ENCODE data around the gene ALDOB.
"Not testable (repeated sequence)": the region's sequence is repeated elsewhere in the genome, so short reads cannot be mapped to it uniquely, and the experiment has no call there.

Gene ALDOB

DNA sequence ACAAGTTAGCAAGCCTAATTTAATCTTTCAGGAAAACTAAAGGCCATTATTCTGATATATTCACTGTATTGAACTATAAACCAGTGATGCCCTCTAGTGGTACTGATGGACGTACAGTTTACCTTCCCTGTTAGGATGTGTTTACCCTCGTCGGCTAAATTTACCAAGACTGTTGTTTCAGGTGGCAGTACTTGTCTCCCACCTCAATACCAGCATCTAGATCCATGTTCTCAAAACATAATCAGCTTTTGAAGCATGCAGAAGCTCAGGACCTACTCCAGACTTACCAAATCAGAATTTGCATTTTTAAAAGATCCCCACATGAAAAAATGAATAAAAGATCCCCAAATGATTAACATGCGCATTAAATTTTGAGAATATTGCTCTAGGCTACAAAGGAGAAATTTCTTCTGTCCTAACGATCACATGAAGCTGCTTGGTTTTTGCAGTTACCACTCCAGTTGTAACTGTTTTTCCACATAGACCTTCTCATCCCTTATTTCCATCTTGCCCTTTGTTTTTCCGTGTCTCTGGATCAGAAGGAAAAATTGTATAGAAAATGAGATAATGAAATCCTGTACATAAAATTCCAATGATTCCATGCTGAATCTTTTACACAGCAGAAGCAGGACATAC, 47.6 kb downstream of the ALDOB start:
- H3K27me3 ChIP-seq (ENCODE audit: insufficient read depth, low read length) = no peaks in the 10 kb centered on the region
- no peak overlapping the region for H3K4me3 ChIP-seq (ENCODE audit: low read depth, low read length)
- no peak overlapping the region for H3K27ac ChIP-seq (ENCODE audit: low read depth, low read length)
- peaks cover 23% of the 10 kb centered on the region for H3K79me2 ChIP-seq (ENCODE audit: control insufficient read depth, insufficient read depth, low read length, unreplicated experiment)
- no peak overlapping the region for H2AFZ ChIP-seq (ENCODE audit: low read length, unreplicated experiment)
- H3K36me3 ChIP-seq (ENCODE audit: insufficient read depth, low read length) = peaks cover 13% of the 10 kb centered on the region
- no peaks in the 10 kb centered on the region for H3K4me1 ChIP-seq (ENCODE audit: control insufficient read depth, insufficient read depth, low read length, unreplicated experiment)

DNA sequence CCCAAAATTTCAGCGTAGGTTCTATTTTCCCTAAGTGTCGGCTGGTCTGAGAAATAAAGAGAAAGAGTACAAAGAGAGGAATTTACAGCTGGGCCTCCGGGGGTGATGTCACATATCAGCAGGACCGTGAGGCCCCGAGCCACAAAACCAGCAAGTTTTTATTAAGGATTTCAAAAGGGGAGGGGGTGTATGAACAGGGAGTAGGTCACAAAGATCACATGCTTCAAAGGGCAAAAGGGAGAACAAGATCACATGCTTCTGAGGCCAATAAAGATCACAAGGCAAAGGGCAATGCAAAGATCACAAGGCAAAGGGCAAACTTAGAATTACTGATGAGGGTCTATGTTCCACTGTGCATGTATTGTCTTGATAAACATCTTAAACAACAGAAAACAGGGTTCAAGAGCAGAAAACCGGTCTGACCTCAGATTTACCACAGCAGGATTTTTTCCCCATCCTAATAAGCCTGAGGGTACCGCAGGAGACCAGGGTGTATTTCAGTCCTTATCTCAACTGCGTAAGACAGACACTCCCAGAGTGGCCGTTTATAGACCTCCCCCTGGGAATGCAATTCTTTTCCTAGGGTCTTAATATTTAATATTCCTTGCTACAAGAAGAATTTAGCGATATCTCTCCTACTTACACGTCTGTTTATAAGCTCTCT, 50.6 kb downstream of the ALDOB start, which contains the start of gene BAAT:
Gene BAAT, minus strand, starts transcription at position 134 of the 664 bp plus-strand sequence. CDS start 13,602 bp downstream, outside the sequence.
- H3K4me3 ChIP-seq (ENCODE audit: low read depth, low read length); H2AFZ ChIP-seq (ENCODE audit: low read length, unreplicated experiment); H3K27ac ChIP-seq (ENCODE audit: low read depth, low read length); H3K36me3 ChIP-seq (ENCODE audit: insufficient read depth, low read length); H3K27me3 ChIP-seq (ENCODE audit: insufficient read depth, low read length); H3K4me1 ChIP-seq (ENCODE audit: control insufficient read depth, insufficient read depth, low read length, unreplicated experiment); H3K79me2 ChIP-seq (ENCODE audit: control insufficient read depth, insufficient read depth, low read length, unreplicated experiment): not testable (repeated sequence)

GRCh38 chr9:101383361-101383760, 52.2 kb downstream of the ALDOB start:
- Histone ChIP-seq H3K4me1 (ENCODE audit: control insufficient read depth, insufficient read depth, low read length, unreplicated experiment) (no peaks in the 10 kb centered on the region), H3K27me3 (ENCODE audit: insufficient read depth, low read length) (no peaks in the 10 kb centered on the region), H3K27ac (ENCODE audit: low read depth, low read length) (no peak overlapping the region), H3K36me3 (ENCODE audit: insufficient read depth, low read length) (no peaks in the 10 kb centered on the region; the same call in 1 of the 2 replicates), H3K79me2 (ENCODE audit: control insufficient read depth, insufficient read depth, low read length, unreplicated experiment) (no peaks in the 10 kb centered on the region), H3K4me3 (ENCODE audit: low read depth, low read length) (no peak overlapping the region), H2AFZ (ENCODE audit: low read length, unreplicated experiment) (no peak overlapping the region)

GRCh38 chr9:101381833-101382342, 53.7 kb downstream of the ALDOB start:
- Histone ChIP-seq H3K27me3 (ENCODE audit: insufficient read depth, low read length) (no peaks in the 10 kb centered on the region), H3K4me3 (ENCODE audit: low read depth, low read length) (no peak overlapping the region), H3K27ac (ENCODE audit: low read depth, low read length) (no peak overlapping the region), H2AFZ (ENCODE audit: low read length, unreplicated experiment) (no peak overlapping the region), H3K36me3 (ENCODE audit: insufficient read depth, low read length) (no peaks in the 10 kb centered on the region; the same call in 1 of the 2 replicates), H3K4me1 (ENCODE audit: control insufficient read depth, insufficient read depth, low read length, unreplicated experiment) (no peaks in the 10 kb centered on the region), H3K79me2 (ENCODE audit: control insufficient read depth, insufficient read depth, low read length, unreplicated experiment) (no peaks in the 10 kb centered on the region)

DNA sequence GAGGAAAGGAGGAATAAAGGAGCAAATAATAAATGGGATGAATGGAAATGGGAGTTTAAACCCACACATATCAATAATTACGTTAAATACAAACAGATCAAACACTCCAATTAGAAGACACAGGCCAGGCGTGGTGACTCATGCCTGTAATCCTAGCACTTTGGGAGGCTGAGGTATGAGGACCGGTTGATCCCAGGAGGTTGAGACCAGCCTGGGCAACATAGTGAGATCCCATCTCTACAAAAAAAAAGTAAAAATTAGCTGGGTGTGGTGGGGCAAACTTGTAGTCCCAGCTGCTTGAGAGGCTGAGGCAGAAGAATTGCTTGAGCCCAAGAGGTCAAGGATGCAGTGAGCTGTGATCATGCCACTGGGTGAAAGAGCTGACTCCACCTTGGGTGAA, 54.5 kb downstream of the ALDOB start:
- H3K36me3 ChIP-seq (ENCODE audit: insufficient read depth, low read length) = no peaks in the 10 kb centered on the region; the same call in 1 of the 2 replicates
- no peak overlapping the region for H3K4me3 ChIP-seq (ENCODE audit: low read depth, low read length)
- no peaks in the 10 kb centered on the region for H3K27me3 ChIP-seq (ENCODE audit: insufficient read depth, low read length)
- H3K4me1 ChIP-seq (ENCODE audit: control insufficient read depth, insufficient read depth, low read length, unreplicated experiment) = peaks cover 3% of the 10 kb centered on the region
- H3K79me2 ChIP-seq (ENCODE audit: control insufficient read depth, insufficient read depth, low read length, unreplicated experiment) = no peaks in the 10 kb centered on the region
- H3K27ac ChIP-seq (ENCODE audit: low read depth, low read length) = no peak overlapping the region
- no peak overlapping the region for H2AFZ ChIP-seq (ENCODE audit: low read length, unreplicated experiment)

- no peaks in the 10 kb centered on the region; the same call in 1 of the 2 replicates for H3K36me3 ChIP-seq (ENCODE audit: insufficient read depth, low read length)
- no peaks in the 10 kb centered on the region for H3K79me2 ChIP-seq (ENCODE audit: control insufficient read depth, insufficient read depth, low read length, unreplicated experiment)
- no peak overlapping the region for H3K4me3 ChIP-seq (ENCODE audit: low read depth, low read length)
- H3K4me1 ChIP-seq (ENCODE audit: control insufficient read depth, insufficient read depth, low read length, unreplicated experiment) = peaks cover 3% of the 10 kb centered on the region
- H3K27me3 ChIP-seq (ENCODE audit: insufficient read depth, low read length) = no peaks in the 10 kb centered on the region
- H3K27ac ChIP-seq (ENCODE audit: low read depth, low read length) = no peak overlapping the region
- H2AFZ ChIP-seq (ENCODE audit: low read length, unreplicated experiment) = no peak overlapping the region
These were observed 55.3 kb downstream of the ALDOB start for GRCh38 chr9:101380295-101380694.

DNA sequence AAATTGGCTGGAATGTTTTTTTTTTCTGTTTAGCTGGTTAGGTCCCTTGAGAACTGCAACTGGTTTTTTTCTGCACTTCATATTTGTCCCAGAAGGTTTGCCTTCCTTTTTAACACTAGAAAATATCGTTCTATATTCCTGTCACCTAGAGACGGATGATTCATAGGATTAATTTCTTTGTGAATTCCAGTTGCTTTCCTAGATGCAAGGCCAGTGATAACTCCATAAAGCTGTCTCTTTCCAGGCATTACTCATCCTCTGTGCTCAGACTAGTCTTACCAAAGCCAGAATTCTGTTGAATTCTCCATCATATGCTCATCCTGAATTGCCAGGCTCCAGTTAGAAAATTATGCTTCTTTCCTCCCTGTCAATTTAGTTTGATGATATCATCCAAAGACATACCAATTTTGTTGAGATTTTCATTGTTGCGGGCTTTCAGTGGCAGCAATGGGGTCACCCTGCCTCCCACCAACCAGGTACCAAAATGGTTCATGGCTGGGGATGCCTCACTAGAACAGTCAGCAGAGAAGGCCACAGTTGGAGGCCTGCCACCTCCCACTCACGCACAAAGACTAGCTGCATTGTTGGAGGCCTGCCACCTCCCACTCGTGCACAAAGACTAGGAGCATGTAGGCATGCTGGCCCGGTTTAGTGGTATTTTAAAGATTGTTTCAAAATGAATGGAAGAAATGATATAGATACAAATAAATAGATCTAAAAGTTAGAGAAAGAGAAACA, 59.3 kb downstream of the ALDOB start:
- no peaks in the 10 kb centered on the region for H3K36me3 ChIP-seq (ENCODE audit: insufficient read depth, low read length)
- no peak overlapping the region for H2AFZ ChIP-seq (ENCODE audit: low read length, unreplicated experiment)
- no peak overlapping the region for H3K4me3 ChIP-seq (ENCODE audit: low read depth, low read length)
- H3K4me1 ChIP-seq (ENCODE audit: control insufficient read depth, insufficient read depth, low read length, unreplicated experiment) = peaks cover 3% of the 10 kb centered on the region
- H3K27me3 ChIP-seq (ENCODE audit: insufficient read depth, low read length) = no peaks in the 10 kb centered on the region
- H3K79me2 ChIP-seq (ENCODE audit: control insufficient read depth, insufficient read depth, low read length, unreplicated experiment) = no peaks in the 10 kb centered on the region
- 0 out of 2 replicates have a peak overlapping the region, but pooled peaks have one; percentile 19 for H3K27ac ChIP-seq (ENCODE audit: low read depth, low read length)

GRCh38 chr9:101375546-101375945, 60.0 kb downstream of the ALDOB start:
- H3K27ac ChIP-seq (ENCODE audit: low read depth, low read length) = no peak overlapping the region
- no peaks in the 10 kb centered on the region for H3K79me2 ChIP-seq (ENCODE audit: control insufficient read depth, insufficient read depth, low read length, unreplicated experiment)
- H3K36me3 ChIP-seq (ENCODE audit: insufficient read depth, low read length) = no peaks in the 10 kb centered on the region
- peaks cover 3% of the 10 kb centered on the region for H3K4me1 ChIP-seq (ENCODE audit: control insufficient read depth, insufficient read depth, low read length, unreplicated experiment)
- H3K27me3 ChIP-seq (ENCODE audit: insufficient read depth, low read length) = no peaks in the 10 kb centered on the region
- H2AFZ ChIP-seq (ENCODE audit: low read length, unreplicated experiment) = no peak overlapping the region
- H3K4me3 ChIP-seq (ENCODE audit: low read depth, low read length) = no peak overlapping the region

DNA sequence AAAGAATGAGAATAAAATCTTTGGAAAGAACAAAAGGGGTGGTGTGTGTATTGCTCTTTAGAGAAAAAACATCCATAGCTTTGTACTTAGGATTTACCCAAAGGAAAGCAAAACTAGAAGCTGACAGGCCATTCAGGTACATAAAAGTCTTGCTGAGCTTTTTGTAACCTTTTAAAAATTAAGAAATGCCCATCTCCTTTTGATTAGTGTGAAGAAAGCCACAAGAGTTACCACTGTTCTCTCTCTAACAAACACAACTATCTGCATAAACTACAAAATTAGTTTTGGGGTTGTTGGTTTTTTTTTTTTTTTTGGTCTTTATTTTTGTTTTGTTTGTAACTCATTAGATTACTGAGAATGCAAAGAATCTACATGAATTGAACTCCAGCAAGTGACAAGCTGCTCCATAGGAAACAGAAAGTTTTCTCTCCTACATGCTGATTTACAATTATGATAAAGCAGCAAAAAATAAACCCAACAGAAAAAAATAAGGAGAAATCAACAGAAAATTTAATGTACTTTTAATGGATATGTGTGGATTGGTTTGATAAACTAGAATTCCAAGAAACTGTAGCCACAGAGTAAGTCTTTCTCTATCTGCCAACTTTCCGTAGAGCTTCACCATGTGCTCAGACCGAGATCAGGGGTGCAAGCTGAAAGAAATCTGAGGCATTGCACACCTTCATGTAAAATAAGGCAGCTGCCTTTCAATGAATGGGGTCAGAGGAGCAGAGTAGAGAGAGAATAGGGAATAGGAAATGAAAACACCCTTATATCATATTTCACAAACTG, 63.1 kb downstream of the ALDOB start:
- H3K27me3 ChIP-seq (ENCODE audit: insufficient read depth, low read length) = no peaks in the 10 kb centered on the region
- no peak overlapping the region for H3K27ac ChIP-seq (ENCODE audit: low read depth, low read length)
- no peaks in the 10 kb centered on the region for H3K36me3 ChIP-seq (ENCODE audit: insufficient read depth, low read length)
- peaks cover 3% of the 10 kb centered on the region for H3K4me1 ChIP-seq (ENCODE audit: control insufficient read depth, insufficient read depth, low read length, unreplicated experiment)
- no peak overlapping the region for H3K4me3 ChIP-seq (ENCODE audit: low read depth, low read length)
- H2AFZ ChIP-seq (ENCODE audit: low read length, unreplicated experiment) = no peak overlapping the region
- no peaks in the 10 kb centered on the region for H3K79me2 ChIP-seq (ENCODE audit: control insufficient read depth, insufficient read depth, low read length, unreplicated experiment)

DNA sequence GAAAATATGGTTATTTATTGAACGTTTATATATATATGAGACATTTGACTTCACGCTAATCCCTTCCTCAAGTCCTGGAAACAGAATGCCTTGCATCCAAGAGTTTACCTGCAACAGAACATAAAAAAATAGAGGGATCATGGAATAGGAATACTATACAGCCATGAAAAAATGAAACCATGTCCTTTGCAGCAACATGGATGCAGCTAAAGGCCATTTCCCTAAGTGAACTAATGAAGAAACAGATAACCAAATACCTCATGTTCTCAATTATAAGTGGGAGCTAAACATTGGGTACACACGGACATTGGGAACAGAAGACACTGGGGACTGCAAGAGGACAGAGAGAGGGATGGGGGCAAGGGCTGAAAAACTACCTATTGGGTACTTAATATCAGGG, 63.8 kb downstream of the ALDOB start:
- H3K4me1 ChIP-seq (ENCODE audit: control insufficient read depth, insufficient read depth, low read length, unreplicated experiment) = peaks cover 3% of the 10 kb centered on the region
- H2AFZ ChIP-seq (ENCODE audit: low read length, unreplicated experiment) = no peak overlapping the region
- H3K79me2 ChIP-seq (ENCODE audit: control insufficient read depth, insufficient read depth, low read length, unreplicated experiment) = no peaks in the 10 kb centered on the region
- H3K36me3 ChIP-seq (ENCODE audit: insufficient read depth, low read length) = no peaks in the 10 kb centered on the region
- no peak overlapping the region for H3K27ac ChIP-seq (ENCODE audit: low read depth, low read length)
- no peak overlapping the region for H3K4me3 ChIP-seq (ENCODE audit: low read depth, low read length)
- no peaks in the 10 kb centered on the region for H3K27me3 ChIP-seq (ENCODE audit: insufficient read depth, low read length)

All from ACC112 (cell line).